OCI-LY7 (cell line): ENCODE data around the gene LRRN2. TPM values are rescaled to one million over a fixed set of nuclear protein-coding genes. Genes with fewer than 3 reads are reported as not detected.

Experiments
- BruUV-seq: library from RNA; stranded (reverse); fragments of 400-500 nt; replicated peaks from 2 replicates; lab custom pipeline; 2021; lab: Mats Ljungman, UMichigan
- CTCF ChIA-PET: fragments of 300-600 bp; sonication (Branson Sonifier 250); formaldehyde crosslinking; loops from one replicate; lab custom pipeline; 2022; ENCODE audit warnings: antibody characterized with exemption; ENCODE audit not compliant: unreplicated experiment; lab: Charles Lee
- POLR2A ChIA-PET: fragments of 300-600 bp; sonication (Branson Sonifier 250); formaldehyde crosslinking; loops from one replicate; lab custom pipeline; 2022; ENCODE audit warnings: antibody characterized with exemption; lab: Charles Lee
- DNase-seq: peaks from one replicate; pipeline ENCODE4 v3.0.0-alpha.2; 2015; ENCODE audit warnings: low spot score
- H2AFZ ChIP-seq: fragments of 200-600 bp; sonication (generic), shearing (Covaris generic); 2 replicates; pipeline ENCODE4 v1.6.1; 2014; ENCODE audit warnings: mild to moderate bottlenecking, antibody characterized with exemption, low read length, moderate library complexity
- H3K27ac ChIP-seq: fragments of 200-600 bp; sonication (generic); 2 replicates; pipeline ENCODE4 v1.5.1; 2014; ENCODE audit warnings: mixed run types, low read depth, mild to moderate bottlenecking, moderate library complexity, low read length, inconsistent platforms; ENCODE audit not compliant: poor library complexity, severe bottlenecking
- H3K36me3 ChIP-seq: fragments of 200-600 bp; sonication (generic); 2 replicates; pipeline ENCODE4 v1.6.1; 2014; ENCODE audit warnings: mild to moderate bottlenecking, antibody characterized with exemption, low read length, moderate library complexity, mixed read lengths; ENCODE audit not compliant: insufficient read depth
- H3K4me1 ChIP-seq: fragments of 200-600 bp; sonication (generic); 2 replicates; pipeline ENCODE4 v1.5.1; 2014; ENCODE audit warnings: mild to moderate bottlenecking, low read length; ENCODE audit not compliant: insufficient read depth, poor library complexity, severe bottlenecking
- H3K4me2 ChIP-seq: fragments of 200-600 bp; sonication (generic); 2 replicates; pipeline ENCODE4 v1.6.1; 2014; ENCODE audit warnings: mild to moderate bottlenecking, low read length
- H3K4me3 ChIP-seq: fragments of 200-600 bp; sonication (generic); 2 replicates; pipeline ENCODE4 v1.5.1; 2014; ENCODE audit warnings: mild to moderate bottlenecking, low read depth, low read length; ENCODE audit not compliant: poor library complexity, severe bottlenecking
- H3K79me2 ChIP-seq: fragments of 200-600 bp; sonication (generic); 2 replicates; pipeline ENCODE4 v1.6.1; 2016; ENCODE audit warnings: low read depth, mild to moderate bottlenecking, low read length, moderate library complexity, mixed read lengths; ENCODE audit not compliant: insufficient read depth
- H3K9me2 ChIP-seq: fragments of 200-600 bp; sonication (generic); 2 replicates; pipeline ENCODE4 v1.6.1; 2016; ENCODE audit warnings: mild to moderate bottlenecking, low read length, mixed read lengths; ENCODE audit not compliant: insufficient read depth
- H3K9me3 ChIP-seq: fragments of 200-600 bp; sonication (generic); 2 replicates; pipeline ENCODE4 v1.6.1; 2014; ENCODE audit warnings: mild to moderate bottlenecking, mixed run types, low read length, mixed read lengths
- H4K20me1 ChIP-seq: fragments of 200-600 bp; sonication (generic); 2 replicates; pipeline ENCODE4 v1.6.1; 2014; ENCODE audit warnings: mild to moderate bottlenecking, antibody characterized with exemption, low read length, moderate library complexity, mixed read lengths; ENCODE audit not compliant: insufficient read depth
- CTCF ChIP-seq: fragments of 200-600 bp; sonication (generic); conservative IDR thresholded peaks from 2 replicates; pipeline ENCODE4 v1.5.1; 2014; ENCODE audit warnings: mild to moderate bottlenecking, antibody characterized with exemption, low read length, moderate library complexity, mixed read lengths
- EZH2phosphoT487 ChIP-seq: fragments of 200-600 bp; sonication (generic); IDR thresholded peaks from 2 replicates; pipeline ENCODE4 v1.6.1; 2018; ENCODE audit warnings: low read depth, borderline replicate concordance, mild to moderate bottlenecking, mixed run types, antibody characterized with exemption, low read length, moderate library complexity, mixed read lengths
- intact Hi-C: fragments of 100-400 bp; cut with micrococcal nuclease; formaldehyde crosslinking; loops from one replicate; pipeline ENCODE4 v1.10.0; 2022; ENCODE audit not compliant: unreplicated experiment
- total RNA-seq, 2 experiments: library from RNA; depleted of rRNA in 1 of 2; stranded (reverse); fragments of >200 nt in 1 of 2; shearing (Covaris generic) in 1 of 2; gene quantifications; 2 replicates each; pipeline ENCODE4 v1.2.3, GENCODE V29; 2014 to 2022

LRRN2 gene
- total RNA-seq, 2 experiments from 2014 or later = not detected

GRCh38 chr1:204672069-204672468 is 13.5 kb downstream of the LRRN2 start:
- ChIA-PET CTCF (no interaction called here), POLR2A (interaction anchor here (1.2 kb wide), 1 partner anchor 12 kb away, joined by 6 read pairs; no protein-coding TSS in a partner anchor)
- Histone ChIP-seq H2AFZ (no peak overlapping the region), H3K4me1 (no peaks in the 10 kb centered on the region), H3K4me3 (no peak overlapping the region), H3K9me2 (no peaks in the 10 kb centered on the region), H3K27ac (no peak overlapping the region), H3K9me3 (no peaks in the 10 kb centered on the region), H3K36me3 (no peaks in the 10 kb centered on the region), H3K79me2 (no peaks in the 10 kb centered on the region), H4K20me1 (no peaks in the 10 kb centered on the region), H3K4me2 (no peak overlapping the region)
- DNase-seq = no peak
- no TSS peak for BruUV-seq
- TF ChIP-seq EZH2phosphoT487 (no peak), CTCF (no peak)
- intact Hi-C loops = no loop called here

GRCh38 chr1:204670152-204670927 is 15.2 kb downstream of the LRRN2 start:
- Histone ChIP-seq H3K9me3 (no peaks in the 10 kb centered on the region), H3K36me3 (no peaks in the 10 kb centered on the region), H3K4me2 (no peak overlapping the region), H3K79me2 (no peaks in the 10 kb centered on the region), H3K4me3 (no peak overlapping the region), H4K20me1 (no peaks in the 10 kb centered on the region), H3K4me1 (no peaks in the 10 kb centered on the region), H2AFZ (no peak overlapping the region), H3K27ac (no peak overlapping the region), H3K9me2 (no peaks in the 10 kb centered on the region)
- POLR2A ChIA-PET = no interaction called here
- CTCF ChIA-PET = no interaction called here
- no TSS peak for BruUV-seq
- intact Hi-C loops = no loop called here
- no peak for TF ChIP-seq EZH2phosphoT487
- no peak for TF ChIP-seq CTCF
- DNase-seq = no peak

- Histone ChIP-seq H3K9me2 (no peaks in the 10 kb centered on the region), H3K27ac (no peak overlapping the region), H3K4me2 (no peak overlapping the region), H3K36me3 (no peaks in the 10 kb centered on the region), H3K4me3 (no peak overlapping the region), H3K79me2 (no peaks in the 10 kb centered on the region), H2AFZ (no peak overlapping the region), H3K4me1 (no peaks in the 10 kb centered on the region), H3K9me3 (no peaks in the 10 kb centered on the region), H4K20me1 (no peaks in the 10 kb centered on the region)
- no peak for DNase-seq
- POLR2A ChIA-PET = interaction anchor here (1.1 kb wide), 1 partner anchor 42 kb away, joined by 4 read pairs; no protein-coding TSS in a partner anchor
- TF ChIP-seq EZH2phosphoT487 (no peak), CTCF (no peak)
- BruUV-seq = no TSS peak
- CTCF ChIA-PET = no interaction called here
- intact Hi-C loops = no loop called here
Measured at GRCh38 chr1:204669579-204669978, 16.0 kb downstream of the LRRN2 start.
